HEK293 (cell line): ENCODE results near the gene IFNL1.
A peak's percentile ranks its signal among the peaks of the same experiment; 100 is the strongest.
"Not testable (repeated sequence)": the region's sequence is repeated elsewhere in the genome, so short reads cannot be mapped to it uniquely, and the experiment has no call there.

Source experiments
- CTCF ChIA-PET: fragments of 350-600 bp; formaldehyde crosslinking; extraction: SDS; loops from one replicate; lab custom pipeline; 2021; ENCODE audit warnings: antibody characterized with exemption; lab: Yijun Ruan, JAX
- POLR2A ChIA-PET: fragments of 300-600 bp; formaldehyde crosslinking; extraction: SDS; loops from one replicate; lab custom pipeline; 2020; ENCODE audit warnings: antibody characterized with exemption, inconsistent platforms; lab: Yijun Ruan, JAX
- H3K27ac ChIP-seq: fragments of 200-500 bp; sonication (Bioruptor generic); 2 replicates; pipeline ENCODE4 v1.5.1; 2014; ENCODE audit warnings: low read depth, low read length, control low read depth, inconsistent platforms; ENCODE audit errors: extremely low read depth
- H3K36me3 ChIP-seq, 2 experiments: fragments of 200-500 bp in 1 of 2; sonication (Bioruptor generic) in 1 of 2; 1 replicate in 1 of 2; 2 replicates in 1 of 2; pipeline ENCODE4 v1.5.1; 2014 to 2017; ENCODE audit warnings: inconsistent platforms in 2 of 2, low read length in 2 of 2; ENCODE audit not compliant: control insufficient read depth in 2 of 2, insufficient read depth in 1 of 2
- H3K4me1 ChIP-seq: fragments of 200-500 bp; sonication (Bioruptor generic); 2 replicates; pipeline ENCODE4 v1.5.1; 2014; ENCODE audit warnings: mild to moderate bottlenecking, low read length, inconsistent platforms; ENCODE audit not compliant: control insufficient read depth, insufficient read depth
- H3K4me3 ChIP-seq: 2 replicates; pipeline ENCODE4 v1.5.1; 2011; ENCODE audit warnings: low read depth, mild to moderate bottlenecking, control low read depth, low read length, moderate library complexity
- H3K9me3 ChIP-seq: fragments of 200-500 bp; sonication (Bioruptor generic); 2 replicates; pipeline ENCODE4 v1.5.1; 2014; ENCODE audit warnings: low read depth, low read length, inconsistent platforms; ENCODE audit not compliant: control insufficient read depth, insufficient read depth
- ELK4 ChIP-seq: IDR thresholded peaks from 2 replicates; pipeline ENCODE4 v1.6.1; 2011; ENCODE audit warnings: mild to moderate bottlenecking, low read depth, low read length, borderline replicate concordance
- GFI1B ChIP-seq: fragments of 450-650 bp; formaldehyde crosslinking; IDR thresholded peaks from 2 replicates; pipeline ENCODE4 v1.5.1; 2016; ENCODE audit warnings: missing biosample characterization, missing genetic modification characterization
- PRDM1 ChIP-seq: fragments of 450-650 bp; formaldehyde crosslinking; IDR thresholded peaks from 2 replicates; pipeline ENCODE4; 2016; ENCODE audit warnings: missing biosample characterization, missing genetic modification characterization
- ZBTB11 ChIP-seq: fragments of 450-650 bp; formaldehyde crosslinking; conservative IDR thresholded peaks from 2 replicates; pipeline ENCODE4 v1.5.1; 2016; ENCODE audit warnings: low read depth, missing biosample characterization, missing genetic modification characterization
- ZNF10 ChIP-seq: fragments of 450-650 bp; formaldehyde crosslinking; IDR thresholded peaks from 2 replicates; pipeline ENCODE4 v1.5.1; 2017; ENCODE audit warnings: missing biosample characterization, missing genetic modification characterization
- ZNF16 ChIP-seq: fragments of 450-650 bp; formaldehyde crosslinking; IDR thresholded peaks from 2 replicates; pipeline ENCODE4 v1.5.1; 2016; ENCODE audit warnings: low read depth, missing biosample characterization, missing genetic modification characterization
- ZNF239 ChIP-seq: fragments of 450-650 bp; formaldehyde crosslinking; IDR thresholded peaks from 2 replicates; pipeline ENCODE4 v1.5.1; 2016; ENCODE audit warnings: missing biosample characterization, missing genetic modification characterization
- ZNF24 ChIP-seq: fragments of 450-650 bp; formaldehyde crosslinking; IDR thresholded peaks from 2 replicates; pipeline ENCODE4 v1.5.1; 2016; ENCODE audit warnings: missing biosample characterization, missing genetic modification characterization
- ZNF394 ChIP-seq: fragments of 450-650 bp; formaldehyde crosslinking; IDR thresholded peaks from 2 replicates; pipeline ENCODE4 v1.5.1; 2016; ENCODE audit warnings: missing biosample characterization, missing genetic modification characterization, mild to moderate bottlenecking, moderate library complexity, borderline replicate concordance
- ZNF510 ChIP-seq: fragments of 450-650 bp; formaldehyde crosslinking; IDR thresholded peaks from 2 replicates; pipeline ENCODE4 v1.5.1; 2018; ENCODE audit warnings: mild to moderate bottlenecking, missing genetic modification characterization, missing biosample characterization; ENCODE audit not compliant: insufficient replicate concordance
- ZNF623 ChIP-seq: fragments of 450-650 bp; formaldehyde crosslinking; IDR thresholded peaks from 2 replicates; pipeline ENCODE4 v1.5.1; 2016; ENCODE audit warnings: missing biosample characterization, missing genetic modification characterization
- ZNF664 ChIP-seq: fragments of 450-650 bp; formaldehyde crosslinking; IDR thresholded peaks from 2 replicates; pipeline ENCODE4 v1.5.1; 2016; ENCODE audit warnings: missing biosample characterization, missing genetic modification characterization
- ZNF677 ChIP-seq: fragments of 450-650 bp; IDR thresholded peaks from 2 replicates; pipeline ENCODE4 v1.5.0; 2018; ENCODE audit warnings: missing biosample characterization, mild to moderate bottlenecking, missing genetic modification characterization, moderate library complexity
- ZNF843 ChIP-seq: fragments of 450-650 bp; formaldehyde crosslinking; IDR thresholded peaks from 2 replicates; pipeline ENCODE4 v1.5.1; 2016; ENCODE audit warnings: missing biosample characterization, missing genetic modification characterization
- TF ChIP-seq, protein P1 (sequence below): fragments of 450-650 bp; formaldehyde crosslinking; IDR thresholded peaks from 2 replicates; pipeline ENCODE4 v1.5.1; 2016; ENCODE audit warnings: missing biosample characterization, missing genetic modification characterization
- TF ChIP-seq, protein P2 (sequence below): fragments of 450-650 bp; formaldehyde crosslinking; IDR thresholded peaks from 2 replicates; pipeline ENCODE4 v1.5.1; 2016; ENCODE audit warnings: missing biosample characterization, missing genetic modification characterization
- TF ChIP-seq, protein P3 (sequence below): fragments of 450-650 bp; formaldehyde crosslinking; IDR thresholded peaks from 2 replicates; pipeline ENCODE4 v1.5.1; 2016; ENCODE audit warnings: missing biosample characterization, missing genetic modification characterization

IFNL1 gene

DNA sequence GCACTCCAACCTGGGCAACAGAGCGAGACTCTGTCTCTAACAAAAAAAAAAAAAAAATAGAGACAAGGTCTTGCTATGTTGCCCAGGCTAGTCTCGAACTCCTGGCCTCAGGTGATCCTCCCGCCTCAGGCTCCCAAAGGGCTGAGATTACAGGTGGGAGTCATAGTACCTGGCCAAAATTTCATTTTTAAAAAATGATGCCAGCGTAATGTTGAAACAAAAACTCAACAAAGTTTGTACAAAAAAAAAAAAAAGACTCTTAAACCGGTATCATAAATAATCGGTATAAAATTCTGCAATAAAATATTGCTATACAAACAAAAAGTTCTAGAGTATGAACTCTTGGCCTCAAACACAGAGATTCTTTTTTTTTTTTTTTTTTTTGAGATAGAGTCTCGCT is 36.1 kb downstream of the IFNL1 start:
- TF ChIP-seq, protein P1, sequence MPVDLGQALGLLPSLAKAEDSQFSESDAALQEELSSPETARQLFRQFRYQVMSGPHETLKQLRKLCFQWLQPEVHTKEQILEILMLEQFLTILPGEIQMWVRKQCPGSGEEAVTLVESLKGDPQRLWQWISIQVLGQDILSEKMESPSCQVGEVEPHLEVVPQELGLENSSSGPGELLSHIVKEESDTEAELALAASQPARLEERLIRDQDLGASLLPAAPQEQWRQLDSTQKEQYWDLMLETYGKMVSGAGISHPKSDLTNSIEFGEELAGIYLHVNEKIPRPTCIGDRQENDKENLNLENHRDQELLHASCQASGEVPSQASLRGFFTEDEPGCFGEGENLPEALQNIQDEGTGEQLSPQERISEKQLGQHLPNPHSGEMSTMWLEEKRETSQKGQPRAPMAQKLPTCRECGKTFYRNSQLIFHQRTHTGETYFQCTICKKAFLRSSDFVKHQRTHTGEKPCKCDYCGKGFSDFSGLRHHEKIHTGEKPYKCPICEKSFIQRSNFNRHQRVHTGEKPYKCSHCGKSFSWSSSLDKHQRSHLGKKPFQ, result no peak
- TF ChIP-seq, protein P2, sequence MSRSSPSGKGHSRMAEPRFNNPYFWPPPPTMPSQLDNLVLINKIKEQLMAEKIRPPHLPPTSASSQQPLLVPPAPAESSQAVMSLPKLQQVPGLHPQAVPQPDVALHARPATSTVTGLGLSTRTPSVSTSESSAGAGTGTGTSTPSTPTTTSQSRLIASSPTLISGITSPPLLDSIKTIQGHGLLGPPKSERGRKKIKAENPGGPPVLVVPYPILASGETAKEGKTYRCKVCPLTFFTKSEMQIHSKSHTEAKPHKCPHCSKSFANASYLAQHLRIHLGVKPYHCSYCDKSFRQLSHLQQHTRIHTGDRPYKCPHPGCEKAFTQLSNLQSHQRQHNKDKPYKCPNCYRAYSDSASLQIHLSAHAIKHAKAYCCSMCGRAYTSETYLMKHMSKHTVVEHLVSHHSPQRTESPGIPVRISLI (tag by site-specific recombination), result peak; percentile 16; the same call in 1 of the 2 replicates
- TF ChIP-seq ZNF623, result 0 out of 2 replicates have a peak, but pooled peaks have one; percentile 4
- no peak for TF ChIP-seq ZNF843 (tag by site-specific recombination)
- TF ChIP-seq ZNF16 (tag by site-specific recombination), result no peak
- TF ChIP-seq, all 188 proteins: peak for 2
- Histone ChIP-seq H3K9me3 (no peaks in the 10 kb centered on the region), H3K4me3 (no peak overlapping the region), H3K27ac (no peak overlapping the region), H3K36me3 (no peaks in the 10 kb centered on the region; a peak in 1 of 3 replicates), H3K4me1 (no peaks in the 10 kb centered on the region; the same call in 1 of the 2 replicates)
- CTCF ChIA-PET, result interaction anchor here (0.6 to 9.4 kb wide), 7 partner anchors 9 to 501 kb away, joined by 3 to 165 read pairs (median 9); partner anchors contain the start of genes ECH1, MED29 and PAF1
- POLR2A ChIA-PET, result interaction anchor here (0.7 kb wide), 1 partner anchor 59 kb away, joined by 9 read pairs; the partner anchor contains the start of genes MED29 and PAF1

DNA sequence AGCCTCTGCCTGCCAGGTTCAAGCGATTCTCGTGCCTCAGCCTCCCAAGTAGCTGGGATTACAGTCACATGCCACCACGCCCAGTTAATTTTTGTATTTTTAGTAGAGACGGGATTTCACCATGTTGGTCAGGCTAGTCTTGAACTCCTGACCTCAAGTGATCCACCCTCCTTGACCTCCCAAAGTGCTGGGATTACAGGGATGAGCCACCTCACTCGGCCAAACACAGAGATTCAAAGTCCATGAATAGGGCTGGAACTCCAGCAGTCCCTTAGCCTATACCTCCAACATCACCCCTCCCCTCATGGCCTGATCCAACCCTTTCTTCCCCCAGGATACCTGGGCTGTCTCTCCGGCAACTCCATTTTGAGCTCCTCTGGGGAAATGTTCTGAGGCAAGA is 36.5 kb downstream of the IFNL1 start:
- H3K4me3 ChIP-seq, H3K4me1 ChIP-seq, H3K36me3 ChIP-seq, H3K27ac ChIP-seq, H3K9me3 ChIP-seq: not testable (repeated sequence)
- TF ChIP-seq, protein P3, sequence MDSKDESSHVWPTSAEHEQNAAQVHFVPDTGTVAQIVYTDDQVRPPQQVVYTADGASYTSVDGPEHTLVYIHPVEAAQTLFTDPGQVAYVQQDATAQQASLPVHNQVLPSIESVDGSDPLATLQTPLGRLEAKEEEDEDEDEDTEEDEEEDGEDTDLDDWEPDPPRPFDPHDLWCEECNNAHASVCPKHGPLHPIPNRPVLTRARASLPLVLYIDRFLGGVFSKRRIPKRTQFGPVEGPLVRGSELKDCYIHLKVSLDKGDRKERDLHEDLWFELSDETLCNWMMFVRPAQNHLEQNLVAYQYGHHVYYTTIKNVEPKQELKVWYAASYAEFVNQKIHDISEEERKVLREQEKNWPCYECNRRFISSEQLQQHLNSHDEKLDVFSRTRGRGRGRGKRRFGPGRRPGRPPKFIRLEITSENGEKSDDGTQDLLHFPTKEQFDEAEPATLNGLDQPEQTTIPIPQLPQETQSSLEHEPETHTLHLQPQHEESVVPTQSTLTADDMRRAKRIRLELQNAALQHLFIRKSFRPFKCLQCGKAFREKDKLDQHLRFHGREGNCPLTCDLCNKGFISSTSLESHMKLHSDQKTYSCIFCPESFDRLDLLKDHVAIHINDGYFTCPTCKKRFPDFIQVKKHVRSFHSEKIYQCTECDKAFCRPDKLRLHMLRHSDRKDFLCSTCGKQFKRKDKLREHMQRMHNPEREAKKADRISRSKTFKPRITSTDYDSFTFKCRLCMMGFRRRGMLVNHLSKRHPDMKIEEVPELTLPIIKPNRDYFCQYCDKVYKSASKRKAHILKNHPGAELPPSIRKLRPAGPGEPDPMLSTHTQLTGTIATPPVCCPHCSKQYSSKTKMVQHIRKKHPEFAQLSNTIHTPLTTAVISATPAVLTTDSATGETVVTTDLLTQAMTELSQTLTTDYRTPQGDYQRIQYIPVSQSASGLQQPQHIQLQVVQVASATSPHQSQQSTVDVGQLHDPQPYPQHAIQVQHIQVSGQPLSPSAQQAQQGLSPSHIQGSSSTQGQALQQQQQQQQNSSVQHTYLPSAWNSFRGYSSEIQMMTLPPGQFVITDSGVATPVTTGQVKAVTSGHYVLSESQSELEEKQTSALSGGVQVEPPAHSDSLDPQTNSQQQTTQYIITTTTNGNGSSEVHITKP (tag by site-specific recombination), result peak; percentile 76
- POLR2A ChIA-PET, result interaction anchor here (0.7 kb wide), 1 partner anchor 58 kb away, joined by 9 read pairs; the partner anchor contains the start of genes MED29 and PAF1
- CTCF ChIA-PET, result interaction anchor here (0.6 to 9.4 kb wide), 7 partner anchors 58 to 501 kb away, joined by 3 to 165 read pairs (median 5); partner anchors contain the start of genes ECH1, MED29 and PAF1

GRCh38 chr19:39333507-39333906 is 37.3 kb downstream of the IFNL1 start:
- H3K4me3 ChIP-seq, result no peak overlapping the region
- H3K36me3 ChIP-seq, result no peaks in the 10 kb centered on the region; a peak in 1 of 3 replicates
- ChIA-PET CTCF (interaction anchor here (0.6 to 9.4 kb wide), 6 partner anchors 75 to 323 kb away, joined by 3 to 165 read pairs (median 12); no protein-coding TSS in a partner anchor), POLR2A (no interaction called here)
- no peaks in the 10 kb centered on the region for H3K9me3 ChIP-seq
- H3K27ac ChIP-seq, result peak overlapping the region; percentile 22; the same call in 1 of the 2 replicates
- H3K4me1 ChIP-seq, result no peaks in the 10 kb centered on the region
- TF ChIP-seq GFI1B (tag by site-specific recombination), result no peak
- TF ChIP-seq ZNF239 (tag by site-specific recombination), result no peak
- no peak for TF ChIP-seq ZNF10 (tag by site-specific recombination)
- TF ChIP-seq ZNF677 (tag by site-specific recombination), result no peak
- TF ChIP-seq ZNF24 (tag by site-specific recombination), result no peak
- peak; percentile 94 for TF ChIP-seq ZNF664 (tag by site-specific recombination)
- TF ChIP-seq ELK4, result no peak
- TF ChIP-seq PRDM1 (tag by site-specific recombination), result no peak
- TF ChIP-seq ZNF510 (tag by site-specific recombination), result no peak
- TF ChIP-seq ZBTB11 (tag by site-specific recombination), result no peak
- TF ChIP-seq ZNF394 (tag by site-specific recombination), result no peak
- TF ChIP-seq, protein P2 (tag by site-specific recombination), result 0 out of 2 replicates have a peak, but pooled peaks have one; percentile 32
